NB4 (cell line): ENCODE data around the gene PCNX2.

Experiments
- DNase-seq: peaks from one replicate; pipeline ENCODE4 v3.0.0; 2010; ENCODE audit warnings: low read depth
- H3K4me3 ChIP-seq: one replicate; pipeline ENCODE4 v1.5.1; 2011; ENCODE audit warnings: mild to moderate bottlenecking, low read depth, low read length, moderate library complexity
- MYC ChIP-seq: IDR thresholded peaks from 2 replicates; pipeline ENCODE4 v1.6.1; 2011; ENCODE audit warnings: low read depth, low read length
- POLR2A ChIP-seq: IDR thresholded peaks from 2 replicates; pipeline ENCODE4 v1.6.1; 2011; ENCODE audit warnings: mild to moderate bottlenecking; ENCODE audit not compliant: insufficient read length; ENCODE audit errors: extremely low read depth
- TF ChIP-seq, protein P1 (sequence below): IDR thresholded peaks from one replicate; pipeline ENCODE4 v1.5.1; 2012; ENCODE audit warnings: low read depth, low read length
- TF ChIP-seq, protein P2 (sequence below): IDR thresholded peaks from 2 replicates; pipeline ENCODE4 v1.6.1; 2011; ENCODE audit warnings: low read depth, low read length

Gene PCNX2

DNA sequence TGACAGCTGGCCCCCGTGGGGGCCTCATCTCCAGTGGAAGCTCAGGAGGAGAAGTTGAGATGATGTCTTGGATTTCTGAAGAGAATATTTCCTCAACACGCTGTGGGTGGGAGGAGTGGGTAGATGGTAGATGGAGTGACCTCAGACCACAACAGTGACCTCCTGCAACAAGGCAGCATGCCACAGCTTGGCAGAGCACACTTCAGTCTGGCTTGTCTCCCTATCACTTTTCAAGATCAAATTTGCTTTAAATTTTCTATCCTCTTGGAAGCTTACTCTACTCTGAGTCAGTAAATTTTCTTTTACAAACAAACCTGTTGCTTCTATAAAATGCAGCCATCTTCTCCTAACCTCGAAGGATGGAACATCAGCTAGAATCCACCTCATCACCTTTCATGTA is 285.4 kb downstream of the PCNX2 start:
- DNase-seq = peak; percentile 23
- no peak overlapping the region for H3K4me3 ChIP-seq
- TF ChIP-seq, protein P1, sequence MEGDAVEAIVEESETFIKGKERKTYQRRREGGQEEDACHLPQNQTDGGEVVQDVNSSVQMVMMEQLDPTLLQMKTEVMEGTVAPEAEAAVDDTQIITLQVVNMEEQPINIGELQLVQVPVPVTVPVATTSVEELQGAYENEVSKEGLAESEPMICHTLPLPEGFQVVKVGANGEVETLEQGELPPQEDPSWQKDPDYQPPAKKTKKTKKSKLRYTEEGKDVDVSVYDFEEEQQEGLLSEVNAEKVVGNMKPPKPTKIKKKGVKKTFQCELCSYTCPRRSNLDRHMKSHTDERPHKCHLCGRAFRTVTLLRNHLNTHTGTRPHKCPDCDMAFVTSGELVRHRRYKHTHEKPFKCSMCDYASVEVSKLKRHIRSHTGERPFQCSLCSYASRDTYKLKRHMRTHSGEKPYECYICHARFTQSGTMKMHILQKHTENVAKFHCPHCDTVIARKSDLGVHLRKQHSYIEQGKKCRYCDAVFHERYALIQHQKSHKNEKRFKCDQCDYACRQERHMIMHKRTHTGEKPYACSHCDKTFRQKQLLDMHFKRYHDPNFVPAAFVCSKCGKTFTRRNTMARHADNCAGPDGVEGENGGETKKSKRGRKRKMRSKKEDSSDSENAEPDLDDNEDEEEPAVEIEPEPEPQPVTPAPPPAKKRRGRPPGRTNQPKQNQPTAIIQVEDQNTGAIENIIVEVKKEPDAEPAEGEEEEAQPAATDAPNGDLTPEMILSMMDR = no peak
- TF ChIP-seq, protein P2, sequence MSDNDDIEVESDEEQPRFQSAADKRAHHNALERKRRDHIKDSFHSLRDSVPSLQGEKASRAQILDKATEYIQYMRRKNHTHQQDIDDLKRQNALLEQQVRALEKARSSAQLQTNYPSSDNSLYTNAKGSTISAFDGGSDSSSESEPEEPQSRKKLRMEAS = no peak
- TF ChIP-seq POLR2A = no peak
- no peak for TF ChIP-seq MYC

DNA sequence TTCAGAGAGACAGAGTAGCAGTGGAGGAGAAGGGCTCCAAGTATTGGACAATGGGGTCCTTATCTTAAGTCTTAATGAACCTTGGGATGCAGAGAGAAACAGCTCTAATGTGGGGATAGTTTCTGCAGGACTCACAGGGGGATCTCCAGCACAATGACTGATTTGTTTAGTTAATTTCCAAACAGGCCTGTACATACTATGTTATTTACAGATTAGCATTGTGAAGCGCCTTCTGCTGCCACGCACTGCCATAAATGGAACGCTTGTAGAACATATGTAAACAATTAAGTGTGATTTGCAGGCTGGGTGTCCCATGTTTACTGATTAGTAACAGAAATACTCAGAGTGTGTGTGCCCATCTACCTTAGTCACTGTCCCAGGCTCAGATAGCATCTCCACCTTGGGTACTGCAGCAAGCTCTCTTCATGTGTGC is 289.0 kb downstream of the PCNX2 start:
- H3K4me3 ChIP-seq = no peak overlapping the region
- no peak for TF ChIP-seq MYC
- TF ChIP-seq, protein P1 = no peak
- TF ChIP-seq, protein P2 = no peak
- no peak for TF ChIP-seq POLR2A
- no peak for DNase-seq

DNA sequence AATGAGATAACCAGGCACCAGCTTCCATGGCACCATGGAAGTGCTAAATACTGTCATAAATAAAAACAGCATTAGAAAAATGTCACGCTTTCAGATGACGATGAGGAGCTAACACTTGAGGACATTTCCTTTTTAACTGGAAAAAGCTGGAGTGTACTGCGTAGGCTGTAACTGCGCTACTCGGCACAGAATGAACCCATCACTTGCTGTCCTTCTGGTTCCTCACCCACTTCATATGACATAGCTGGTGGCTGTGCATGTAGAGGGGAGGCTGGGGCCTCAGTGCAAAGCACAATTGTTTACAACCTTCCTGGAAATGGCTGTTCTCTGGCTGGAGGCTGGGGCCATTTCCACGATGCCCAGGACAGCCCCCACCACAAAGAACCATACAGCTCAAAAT is 289.4 kb downstream of the PCNX2 start:
- TF ChIP-seq, protein P1 = no peak
- TF ChIP-seq POLR2A (no peak), MYC (no peak)
- TF ChIP-seq, protein P2 = no peak
- no peak overlapping the region for H3K4me3 ChIP-seq
- no peak for DNase-seq

DNA sequence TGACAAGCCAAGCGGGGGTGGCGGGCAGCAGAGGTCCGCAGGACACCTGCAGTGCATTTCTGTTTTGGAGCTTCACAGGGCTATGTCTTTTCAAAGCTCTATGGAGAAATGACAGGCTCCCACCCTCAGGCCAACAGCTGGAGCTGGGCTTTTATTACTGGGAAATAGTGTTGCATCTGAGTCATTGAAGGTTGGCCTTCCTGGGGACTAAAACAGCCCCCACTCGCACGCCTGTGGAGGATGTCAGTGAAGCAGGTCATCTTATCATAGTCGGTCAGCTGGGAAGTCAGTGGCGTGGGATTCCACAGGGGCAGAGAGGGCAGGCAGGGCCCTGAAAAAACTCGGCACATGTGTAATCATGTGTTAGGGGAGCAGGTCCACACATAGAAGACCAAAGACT is 289.8 kb downstream of the PCNX2 start:
- TF ChIP-seq, protein P2 = no peak
- TF ChIP-seq MYC = no peak
- no peak for TF ChIP-seq POLR2A
- TF ChIP-seq, protein P1 = no peak
- H3K4me3 ChIP-seq = no peak overlapping the region
- DNase-seq = no peak

DNA sequence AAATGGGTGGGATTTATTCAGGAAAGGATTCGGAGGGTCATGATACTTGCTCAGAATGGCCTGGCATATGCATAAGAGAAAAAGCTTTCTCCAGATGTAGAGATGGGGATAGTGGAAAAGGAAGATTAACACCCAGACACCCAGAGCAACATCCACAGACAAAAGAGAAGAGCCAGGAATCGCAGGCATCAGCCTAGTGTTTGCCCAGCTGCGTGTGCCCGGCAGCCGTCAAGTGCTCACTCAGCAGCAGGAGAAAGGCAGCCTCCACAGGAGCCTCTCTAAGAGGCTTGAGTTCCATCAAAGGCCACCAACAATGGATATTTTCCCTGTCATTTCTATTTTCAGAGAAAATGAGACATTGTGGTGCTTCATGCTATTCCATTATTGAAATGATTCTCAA is 290.4 kb downstream of the PCNX2 start:
- no peak overlapping the region for H3K4me3 ChIP-seq
- TF ChIP-seq MYC = no peak
- TF ChIP-seq POLR2A = no peak
- TF ChIP-seq, protein P2 = no peak
- TF ChIP-seq, protein P1 = no peak

More for the DNA sequence above, 290.4 kb downstream of the PCNX2 start:
- no peak for DNase-seq
